H1 (cell line): ENCODE measurements around the gene KMT2E. TPM values are rescaled to one million over a fixed set of nuclear protein-coding genes. Genes with fewer than 3 reads are reported as not detected.

Experiments used
- CTCF ChIA-PET: fragments of 300-600 bp; sonication (Branson Sonifier 250); formaldehyde crosslinking; loops from one replicate; lab custom pipeline; 2021; ENCODE audit not compliant: partially characterized antibody; lab: Charles Lee
- POLR2A ChIA-PET: fragments of 300-600 bp; sonication (Branson Sonifier 250); formaldehyde crosslinking; loops from one replicate; lab custom pipeline; 2021; ENCODE audit warnings: inconsistent platforms; ENCODE audit not compliant: partially characterized antibody; lab: Charles Lee
- DNase-seq, 2 experiments: peaks; one replicate each; pipeline versions ENCODE4 v3.0.0 to v3.0.0-alpha.2; 2010 to 2022; ENCODE audit warnings: low spot score in 2 of 2, low read depth in 1 of 2, mixed read lengths in 1 of 2
- FAIRE-seq: peaks from 2 replicates; lab custom pipeline; 2011; peaks lifted over from hg19 to GRCh38; lab: Jason Lieb, UNC
- H2AFZ ChIP-seq: 2 replicates; pipeline ENCODE4 v1.8.1; 2012; ENCODE audit warnings: low read length, inconsistent platforms
- H2AK5ac ChIP-seq: 2 replicates; pipeline ENCODE4 v1.6.1; 2013; ENCODE audit warnings: low read depth, low read length
- H2BK120ac ChIP-seq: replicated peaks from 2 replicates; pipeline ENCODE3; 2013; ENCODE audit warnings: low read depth, low read length, inconsistent platforms
- H2BK12ac ChIP-seq: 2 replicates; pipeline ENCODE4 v1.6.1; 2013; ENCODE audit warnings: low read depth, low read length
- H2BK15ac ChIP-seq: 2 replicates; pipeline ENCODE4 v1.6.1; 2013; ENCODE audit warnings: low read length
- H2BK20ac ChIP-seq: 2 replicates; pipeline ENCODE4 v1.6.1; 2013; ENCODE audit warnings: low read length
- H2BK5ac ChIP-seq: 2 replicates; pipeline ENCODE4 v1.6.1; 2013; ENCODE audit warnings: low read depth, low read length
- H3K14ac ChIP-seq: 2 replicates; pipeline ENCODE4 v1.6.1; 2013; ENCODE audit warnings: inconsistent platforms; ENCODE audit not compliant: insufficient read length
- H3K18ac ChIP-seq: 2 replicates; pipeline ENCODE4 v1.6.1; 2013; ENCODE audit warnings: low read length; ENCODE audit errors: extremely low read depth
- H3K23ac ChIP-seq: 2 replicates; pipeline ENCODE4 v1.6.1; 2013; ENCODE audit warnings: inconsistent platforms; ENCODE audit not compliant: insufficient read length
- H3K23me2 ChIP-seq: 2 replicates; pipeline ENCODE4 v1.6.1; 2013; ENCODE audit warnings: low read depth, low read length
- H3K27ac ChIP-seq: 2 replicates; pipeline ENCODE4 v1.6.1; 2011; ENCODE audit warnings: low read depth, low read length, inconsistent platforms
- H3K27me3 ChIP-seq, 4 experiments: replicated peaks in 1 of 4; 1 replicate in 1 of 4; 2 replicates in 3 of 4; pipeline versions ENCODE4 v1.6.1 to v1.8.1; 2011 to 2013; ENCODE audit warnings: low read length in 3 of 4, mild to moderate bottlenecking in 3 of 4, inconsistent platforms in 2 of 4, mixed read lengths in 2 of 4, moderate library complexity in 1 of 4; ENCODE audit not compliant: control insufficient read depth in 3 of 4, insufficient read depth in 3 of 4; ENCODE audit errors: extremely low read depth in 1 of 4
- H3K36me3 ChIP-seq, 4 experiments: 2 replicates each; pipeline versions ENCODE4 v1.6.1 to v1.8.1; 2011 to 2013; ENCODE audit warnings: mild to moderate bottlenecking in 4 of 4, low read length in 3 of 4, moderate library complexity in 2 of 4, control low read depth in 1 of 4, inconsistent platforms in 1 of 4; ENCODE audit not compliant: insufficient read depth in 4 of 4, control insufficient read depth in 2 of 4
- H3K4ac ChIP-seq: replicated peaks from 2 replicates; pipeline ENCODE3; 2013; ENCODE audit warnings: low read length, low read depth, mixed read lengths, inconsistent platforms; ENCODE audit not compliant: insufficient read length
- H3K4me1 ChIP-seq, 4 experiments: replicated peaks in 1 of 4; 1 replicate in 1 of 4; 2 replicates in 3 of 4; pipeline versions ENCODE4 v1.6.1 to v1.8.1; 2011 to 2013; ENCODE audit warnings: low read length in 3 of 4, inconsistent platforms in 2 of 4, mixed read lengths in 1 of 4; ENCODE audit not compliant: insufficient read depth in 4 of 4, control insufficient read depth in 3 of 4
- H3K4me2 ChIP-seq, 2 experiments: 2 replicates each; pipeline versions ENCODE4 v1.6.1 to v1.8.1; 2011 to 2013; ENCODE audit warnings: low read depth in 2 of 2, low read length in 2 of 2, control low read depth in 1 of 2, inconsistent platforms in 1 of 2, mild to moderate bottlenecking in 1 of 2; ENCODE audit not compliant: insufficient read depth in 1 of 2
- H3K4me3 ChIP-seq, 4 experiments: fragments of 200-600, 300-600 bp in 1 of 4; sonication (generic), shearing (Covaris generic), sonication (Bioruptor Twin) in 1 of 4; 2 replicates each; pipeline versions ENCODE4 v1.5.1 to v1.8.1; 2011 to 2016; ENCODE audit warnings: low read length in 4 of 4, low read depth in 3 of 4, control low read depth in 2 of 4, inconsistent platforms in 2 of 4, mild to moderate bottlenecking in 2 of 4, mixed read lengths in 1 of 4, moderate library complexity in 1 of 4; ENCODE audit not compliant: insufficient read depth in 2 of 4; ENCODE audit errors: extremely low read depth in 1 of 4
- H3K56ac ChIP-seq: replicated peaks from 2 replicates; pipeline ENCODE3; 2013; ENCODE audit warnings: low read depth, mild to moderate bottlenecking, mixed read lengths, low read length, inconsistent platforms; ENCODE audit not compliant: insufficient read length
- H3K79me1 ChIP-seq: 2 replicates; pipeline ENCODE4 v1.6.1; 2013; ENCODE audit warnings: low read depth, low read length, control low read depth
- H3K79me2 ChIP-seq, 2 experiments: 2 replicates each; pipeline versions ENCODE4 v1.6.1 to v1.8.1; 2012 to 2013; ENCODE audit warnings: low read length in 2 of 2, mild to moderate bottlenecking in 2 of 2, inconsistent platforms in 1 of 2; ENCODE audit not compliant: insufficient read depth in 2 of 2, control insufficient read depth in 1 of 2
- H3K9ac ChIP-seq, 4 experiments: replicated peaks in 1 of 4; 1 replicate in 1 of 4; 2 replicates in 3 of 4; pipeline versions ENCODE4 v1.6.1 to v1.8.1; 2011 to 2013; ENCODE audit warnings: low read depth in 3 of 4, low read length in 3 of 4, control low read depth in 2 of 4, mild to moderate bottlenecking in 2 of 4, moderate library complexity in 2 of 4, inconsistent platforms in 1 of 4; ENCODE audit errors: extremely low read depth in 1 of 4
- H3K9me3 ChIP-seq, 2 experiments: 2 replicates each; pipeline versions ENCODE4 v1.6.1 to v1.8.1; 2012 to 2013; ENCODE audit warnings: mild to moderate bottlenecking in 2 of 2, moderate library complexity in 2 of 2, control low read depth in 1 of 2, inconsistent platforms in 1 of 2, low read depth in 1 of 2, low read length in 1 of 2, mixed read lengths in 1 of 2; ENCODE audit not compliant: insufficient read depth in 2 of 2
- H4K20me1 ChIP-seq, 2 experiments: replicated peaks in 1 of 2; 2 replicates each; pipeline versions ENCODE3 to v1.8.1; 2011 to 2013; ENCODE audit warnings: inconsistent platforms in 2 of 2, low read length in 2 of 2, mild to moderate bottlenecking in 1 of 2; ENCODE audit not compliant: insufficient read depth in 2 of 2, control insufficient read depth in 1 of 2
- H4K5ac ChIP-seq: 2 replicates; pipeline ENCODE4 v1.6.1; 2013; ENCODE audit warnings: low read length, low read depth, mixed read lengths, inconsistent platforms; ENCODE audit not compliant: insufficient read length
- H4K8ac ChIP-seq: 2 replicates; pipeline ENCODE4 v1.8.0; 2013; ENCODE audit warnings: mild to moderate bottlenecking, moderate library complexity, low read length, inconsistent platforms; ENCODE audit not compliant: insufficient read depth; ENCODE audit errors: extremely low read depth
- H4K91ac ChIP-seq: replicated peaks from 2 replicates; pipeline ENCODE3; 2013; ENCODE audit warnings: low read length, mixed read lengths, inconsistent platforms; ENCODE audit not compliant: insufficient read length
- NANOG ChIP-seq: IDR thresholded peaks from 2 replicates; pipeline ENCODE4 v1.6.1; 2011; ENCODE audit warnings: low read length, low read depth, mild to moderate bottlenecking, inconsistent platforms; ENCODE audit not compliant: insufficient read depth, poor library complexity, severe bottlenecking
- WGBS, 2 experiments: shearing (Covaris generic) in 1 of 2; methylation state at CpG; one replicate each; pipeline versions ENCODE4 v1.1.6 to v1.1.7; 2013 to 2015; ENCODE audit warnings: low lambda C conversion rate in 2 of 2, mixed read lengths in 2 of 2, inconsistent platforms in 1 of 2, low coverage in 1 of 2, missing lambda C conversion rate in 1 of 2; ENCODE audit not compliant: insufficient replicate concordance in 2 of 2, insufficient coverage in 1 of 2, insufficient read length in 1 of 2; ENCODE audit errors: extremely low coverage in 1 of 2, missing lambda C conversion rate in 1 of 2; 5-methylcytosine and 5-hydroxymethylcytosine counted together
- polyA plus RNA-seq, 7 experiments: library from polyadenylated mRNA; depleted of rRNA in 3 of 7; stranded (reverse) in 5 of 7; unstranded in 2 of 7; fragments of >200 nt in 5 of 7; fragments of 200-250 nt in 2 of 7; gene quantifications; 1 replicate in 5 of 7; 2 replicates in 1 of 7; 4 replicates in 1 of 7; pipeline versions ENCODE4 v1.2.1 to v1.2.3, GENCODE V29; 2011 to 2013; ENCODE audit warnings: missing spikeins in 2 of 7, mixed read lengths in 2 of 7
- total RNA-seq: library from RNA; stranded (reverse); fragmentation: NEBNext Ultra II Directional; extraction: Animal tissue kit (Norgen Biotek cat#: 25700); gene quantifications from 2 replicates; pipeline ENCODE4 v1.2.1, GENCODE V29; 2021

KMT2E gene
- total and polyA plus RNA-seq, 2 of the 8 experiments (the other 6 are each of a cell fraction or from before 2014, with no cell fraction given) = 10.9 to 45.0 TPM

GRCh38 chr7:104966022-104966421 is 48.0 kb upstream of the KMT2E start:
- no peaks in the 10 kb centered on the region for H3K79me2 ChIP-seq
- H2BK12ac ChIP-seq = no peak overlapping the region
- no peak overlapping the region for H4K8ac ChIP-seq
- H2BK120ac ChIP-seq = no peak overlapping the region
- 88% methylated on average over 2 of the region's 2 CpGs; no CpG with 5 or more reads in 1 of the 2 experiments for WGBS, 2 experiments
- H4K5ac ChIP-seq = no peak overlapping the region
- H3K36me3 ChIP-seq = no peaks in the 10 kb centered on the region
- no peaks in the 10 kb centered on the region for H3K4me1 ChIP-seq
- H3K56ac ChIP-seq = no peak overlapping the region
- no peak overlapping the region for H4K91ac ChIP-seq
- no peak overlapping the region for H2BK15ac ChIP-seq
- H2BK20ac ChIP-seq = no peak overlapping the region
- H3K4ac ChIP-seq = no peak overlapping the region
- H3K23me2 ChIP-seq = no peaks in the 10 kb centered on the region
- H3K23ac ChIP-seq = no peak overlapping the region
- no peak overlapping the region for H3K18ac ChIP-seq
- H3K27me3 ChIP-seq = no peaks in the 10 kb centered on the region
- H2AK5ac ChIP-seq = no peak overlapping the region
- no peak for DNase-seq
- no peak overlapping the region for H2BK5ac ChIP-seq
- CTCF ChIA-PET = interaction anchor here (0.6 to 3.5 kb wide), 5 partner anchors 15 to 1519 kb away, joined by 3 to 12 read pairs (median 4); no protein-coding TSS in a partner anchor
- H3K27ac ChIP-seq = no peak overlapping the region
- no peak overlapping the region for H3K4me3 ChIP-seq
- H3K4me2 ChIP-seq = no peak overlapping the region
- no peaks in the 10 kb centered on the region for H4K20me1 ChIP-seq
- no peak for TF ChIP-seq NANOG
- FAIRE-seq = no peak
- no peak overlapping the region for H2AFZ ChIP-seq
- peaks cover 3 to 6% of the 10 kb centered on the region in 2 experiments; a peak in 2 of 4 replicates for H3K9me3 ChIP-seq
- H3K14ac ChIP-seq = no peak overlapping the region
- H3K79me1 ChIP-seq = no peaks in the 10 kb centered on the region
- H3K9ac ChIP-seq = no peak overlapping the region
- POLR2A ChIA-PET = interaction anchor here (0.8 to 3.5 kb wide), 5 partner anchors 13 to 555 kb away, joined by 3 to 14 read pairs (median 3); no protein-coding TSS in a partner anchor
